HG02943 (cell line): ENCODE data around the gene ARHGEF17.
A peak's percentile ranks its signal among the peaks of the same experiment; 100 is the strongest.
"Not testable (repeated sequence)": the region's sequence is repeated elsewhere in the genome, so short reads cannot be mapped to it uniquely, and the experiment has no call there.

Experiments
- ATAC-seq: cut with Tn5 transposase; IDR thresholded peaks from one replicate; pipeline ENCODE4 v1.9.1; 2021; ENCODE audit warnings: mild to moderate bottlenecking, low read depth, moderate library complexity; ENCODE audit not compliant: unreplicated experiment

The ARHGEF17 gene

GRCh38 chr11:73272680-73273038, 35.4 kb upstream of the ARHGEF17 start:
- ATAC-seq, result no peak

GRCh38 chr11:73273222-73273895, 34.7 kb upstream of the ARHGEF17 start:
- no peak for ATAC-seq

- ATAC-seq, result not testable (repeated sequence)
These were observed 33.9 kb upstream of the ARHGEF17 start for GRCh38 chr11:73274191-73274590.

- no peak for ATAC-seq
These were observed 33.2 kb upstream of the ARHGEF17 start for GRCh38 chr11:73274722-73275380.

- no peak for ATAC-seq
These were observed 32.7 kb upstream of the ARHGEF17 start for GRCh38 chr11:73275381-73275750.

GRCh38 chr11:73277467-73277866, 30.6 kb upstream of the ARHGEF17 start:
- ATAC-seq, result no peak

GRCh38 chr11:73280626-73281025, 27.4 kb upstream of the ARHGEF17 start:
- ATAC-seq, result no peak

- no peak for ATAC-seq
These were observed 26.8 kb upstream of the ARHGEF17 start for GRCh38 chr11:73281201-73281741.

GRCh38 chr11:73281796-73282660, 26.0 kb upstream of the ARHGEF17 start:
- no peak for ATAC-seq

- ATAC-seq, result no peak
These were observed 24.6 kb upstream of the ARHGEF17 start for GRCh38 chr11:73283276-73284000.

GRCh38 chr11:73284106-73284505, 24.0 kb upstream of the ARHGEF17 start:
- no peak for ATAC-seq

GRCh38 chr11:73285721-73286120, 22.4 kb upstream of the ARHGEF17 start:
- ATAC-seq, result no peak

GRCh38 chr11:73286240-73286810, 21.8 kb upstream of the ARHGEF17 start:
- ATAC-seq, result no peak

GRCh38 chr11:73287400-73288101, 20.5 kb upstream of the ARHGEF17 start:
- ATAC-seq, result no peak

- ATAC-seq, result no peak
These were observed 19.7 kb upstream of the ARHGEF17 start for GRCh38 chr11:73288192-73288872.

GRCh38 chr11:73288873-73289707, 19.0 kb upstream of the ARHGEF17 start:
- ATAC-seq, result peak; percentile 75

GRCh38 chr11:73290536-73290935, 17.5 kb upstream of the ARHGEF17 start:
- ATAC-seq, result no peak

- ATAC-seq, result no peak
These were observed 16.9 kb upstream of the ARHGEF17 start for GRCh38 chr11:73291196-73291595.
